ENCODE data around the gene ATM. TPM values are rescaled to one million over a fixed set of nuclear protein-coding genes. Genes with fewer than 3 reads are reported as not detected.
"Not testable (repeated sequence)": the region's sequence is repeated elsewhere in the genome, so short reads cannot be mapped to it uniquely, and the experiment has no call there.

The ATM gene
- total and polyA plus RNA-seq, 2 donors from 2014 or later: 11.7 to 83.3 TPM

DNA sequence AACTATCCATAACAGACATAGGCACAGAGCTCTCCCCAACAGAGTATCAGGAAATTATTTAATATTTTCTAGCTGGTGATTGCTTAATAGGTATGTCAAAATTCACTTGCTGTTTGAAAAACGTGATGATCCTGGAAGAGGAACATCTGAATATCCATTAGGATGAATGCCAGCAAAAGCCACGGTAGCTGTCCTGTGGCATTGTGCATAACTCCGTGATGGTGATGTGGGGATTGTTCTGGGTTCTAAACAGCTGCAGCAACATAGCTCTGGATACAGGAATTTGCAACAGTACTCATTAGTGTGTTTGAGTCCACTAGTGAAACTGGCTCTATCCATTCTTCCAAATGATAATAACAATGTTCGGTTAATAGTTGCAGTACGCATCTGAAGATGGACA is 165.7 kb downstream of the ATM start:
- FAIRE-seq (no peak), DNase-seq (no peak)
- intact Hi-C loops (cut with DNase I): no loop called here
- Histone ChIP-seq H3K27ac (ENCODE audit: low read depth in 2 of 2, low read length in 2 of 2) (no peak overlapping the region), H3K9ac (ENCODE audit: low read length in 3 of 3) (no peak overlapping the region), H3K27me3 (ENCODE audit: control insufficient read depth, insufficient read depth, low read length) (no peaks in the 10 kb centered on the region), H3K9me3 (ENCODE audit: control insufficient read depth in 2 of 3, insufficient read depth in 1 of 3, low read length in 3 of 3) (no peaks in the 10 kb centered on the region), H3K4me1 (ENCODE audit: control insufficient read depth in 2 of 3, insufficient read depth in 2 of 3, low read depth in 1 of 3, low read length in 3 of 3) (no peaks in the 10 kb centered on the region), H3K36me3 (ENCODE audit: control insufficient read depth in 2 of 3, insufficient read depth in 3 of 3, low read length in 3 of 3) (no peaks in the 10 kb centered on the region), H3K4me3 (ENCODE audit: low read length in 3 of 3) (no peak overlapping the region)
- TF ChIP-seq, protein P1, sequence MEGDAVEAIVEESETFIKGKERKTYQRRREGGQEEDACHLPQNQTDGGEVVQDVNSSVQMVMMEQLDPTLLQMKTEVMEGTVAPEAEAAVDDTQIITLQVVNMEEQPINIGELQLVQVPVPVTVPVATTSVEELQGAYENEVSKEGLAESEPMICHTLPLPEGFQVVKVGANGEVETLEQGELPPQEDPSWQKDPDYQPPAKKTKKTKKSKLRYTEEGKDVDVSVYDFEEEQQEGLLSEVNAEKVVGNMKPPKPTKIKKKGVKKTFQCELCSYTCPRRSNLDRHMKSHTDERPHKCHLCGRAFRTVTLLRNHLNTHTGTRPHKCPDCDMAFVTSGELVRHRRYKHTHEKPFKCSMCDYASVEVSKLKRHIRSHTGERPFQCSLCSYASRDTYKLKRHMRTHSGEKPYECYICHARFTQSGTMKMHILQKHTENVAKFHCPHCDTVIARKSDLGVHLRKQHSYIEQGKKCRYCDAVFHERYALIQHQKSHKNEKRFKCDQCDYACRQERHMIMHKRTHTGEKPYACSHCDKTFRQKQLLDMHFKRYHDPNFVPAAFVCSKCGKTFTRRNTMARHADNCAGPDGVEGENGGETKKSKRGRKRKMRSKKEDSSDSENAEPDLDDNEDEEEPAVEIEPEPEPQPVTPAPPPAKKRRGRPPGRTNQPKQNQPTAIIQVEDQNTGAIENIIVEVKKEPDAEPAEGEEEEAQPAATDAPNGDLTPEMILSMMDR (IDR thresholded peaks at IDR 0.05; ENCODE audit: borderline replicate concordance, extremely low read depth, insufficient read depth): no peak

DNA sequence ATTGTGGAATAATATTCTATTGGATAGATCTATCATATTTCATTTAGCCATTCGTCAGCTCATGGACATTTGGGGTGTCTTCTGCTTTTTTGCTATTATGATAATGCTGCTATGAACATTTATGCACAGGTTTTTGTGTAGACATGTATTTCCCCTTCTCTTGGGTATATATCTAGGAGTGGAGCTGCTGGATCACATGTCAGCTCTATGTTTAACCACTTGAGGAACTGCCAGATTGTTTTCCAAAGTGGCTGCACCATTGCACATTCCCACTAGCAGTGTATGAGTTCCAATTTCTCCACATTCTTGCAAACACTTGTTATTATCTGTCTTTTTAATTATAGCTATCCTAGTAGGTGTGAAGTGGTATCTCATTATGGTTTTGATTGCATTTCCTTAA is 169.5 kb downstream of the ATM start:
- Histone ChIP-seq H3K36me3 (ENCODE audit: control insufficient read depth in 2 of 3, insufficient read depth in 3 of 3, low read length in 3 of 3) (no peaks in the 10 kb centered on the region), H3K27ac (ENCODE audit: low read depth in 2 of 2, low read length in 2 of 2) (no peak overlapping the region), H3K4me1 (ENCODE audit: control insufficient read depth in 2 of 3, insufficient read depth in 2 of 3, low read depth in 1 of 3, low read length in 3 of 3) (no peaks in the 10 kb centered on the region), H3K9me3 (ENCODE audit: control insufficient read depth in 2 of 3, insufficient read depth in 1 of 3, low read length in 3 of 3) (no peaks in the 10 kb centered on the region), H3K9ac (ENCODE audit: low read length in 3 of 3) (no peak overlapping the region), H3K27me3 (ENCODE audit: control insufficient read depth, insufficient read depth, low read length) (no peaks in the 10 kb centered on the region), H3K4me3 (ENCODE audit: low read length in 3 of 3) (no peak overlapping the region)
- TF ChIP-seq, protein P1 (IDR thresholded peaks at IDR 0.05; ENCODE audit: borderline replicate concordance, extremely low read depth, insufficient read depth): no peak
- intact Hi-C loops (cut with DNase I): no loop called here
- FAIRE-seq (no peak), DNase-seq (no peak)

DNA sequence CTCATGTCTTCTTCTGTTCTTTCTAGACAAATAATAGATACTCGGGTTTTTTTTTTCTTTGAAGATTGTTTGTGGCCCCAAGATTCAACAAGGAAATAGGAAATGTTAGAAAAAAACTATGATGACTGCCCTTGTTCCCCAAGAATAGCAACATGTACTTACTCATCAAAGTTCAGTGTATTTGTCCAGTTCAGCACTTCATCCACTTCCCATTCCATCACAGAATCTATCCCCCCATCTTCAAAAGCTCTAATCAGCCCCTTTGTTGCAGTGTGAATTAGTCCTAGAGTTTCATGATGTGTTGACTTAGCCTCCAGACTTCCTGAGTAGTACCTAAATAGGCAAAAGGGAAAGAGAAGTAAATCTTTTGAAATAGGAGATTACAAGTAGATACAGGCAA is 170.2 kb downstream of the ATM start:
- intact Hi-C loops (cut with DNase I): no loop called here
- Histone ChIP-seq H3K27me3 (ENCODE audit: control insufficient read depth, insufficient read depth, low read length) (no peaks in the 10 kb centered on the region), H3K36me3 (ENCODE audit: control insufficient read depth in 2 of 3, insufficient read depth in 3 of 3, low read length in 3 of 3) (no peaks in the 10 kb centered on the region), H3K4me3 (ENCODE audit: low read length in 3 of 3) (no peak overlapping the region), H3K9ac (ENCODE audit: low read length in 3 of 3) (no peak overlapping the region), H3K27ac (ENCODE audit: low read depth in 2 of 2, low read length in 2 of 2) (no peak overlapping the region), H3K9me3 (ENCODE audit: control insufficient read depth in 2 of 3, insufficient read depth in 1 of 3, low read length in 3 of 3) (no peaks in the 10 kb centered on the region), H3K4me1 (ENCODE audit: control insufficient read depth in 2 of 3, insufficient read depth in 2 of 3, low read depth in 1 of 3, low read length in 3 of 3) (no peaks in the 10 kb centered on the region)
- DNase-seq: no peak
- FAIRE-seq: no peak
- TF ChIP-seq, protein P1 (IDR thresholded peaks at IDR 0.05; ENCODE audit: borderline replicate concordance, extremely low read depth, insufficient read depth): no peak

DNA sequence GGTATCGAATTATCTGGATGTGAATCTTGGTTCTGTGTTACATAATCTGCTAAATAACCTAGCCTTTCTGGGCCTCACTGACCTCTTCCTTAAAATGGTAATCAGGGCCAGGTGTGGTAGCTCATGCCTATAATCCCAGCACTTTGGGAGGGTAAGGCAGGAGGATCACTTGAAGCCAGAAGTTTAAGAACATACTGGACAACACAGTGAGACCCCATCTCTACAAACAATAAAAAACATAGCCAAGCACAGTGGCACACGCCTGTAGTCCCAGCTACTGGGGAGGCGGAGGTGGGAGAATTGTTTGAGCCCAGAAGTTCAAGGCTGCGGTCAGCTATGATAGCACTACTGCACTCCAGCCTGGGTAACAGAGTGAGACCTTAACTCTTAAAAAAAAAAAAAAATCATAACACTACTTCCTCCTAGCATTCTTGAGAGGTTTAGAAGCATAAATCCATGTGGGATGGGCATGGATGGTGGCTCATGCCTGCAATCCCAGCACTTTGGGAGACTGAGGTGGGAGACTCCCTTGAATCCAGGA is 171.9 kb downstream of the ATM start:
- H3K4me3 ChIP-seq (ENCODE audit: low read length in 3 of 3): no peak overlapping the region
- TF ChIP-seq, protein P1 (IDR thresholded peaks at IDR 0.05; ENCODE audit: borderline replicate concordance, extremely low read depth, insufficient read depth): no peak
- FAIRE-seq: no peak
- H3K36me3 ChIP-seq (ENCODE audit: control insufficient read depth in 2 of 3, insufficient read depth in 3 of 3, low read length in 3 of 3): no peaks in the 10 kb centered on the region
- no peak overlapping the region for H3K9ac ChIP-seq (ENCODE audit: low read length in 3 of 3)
- no peaks in the 10 kb centered on the region for H3K9me3 ChIP-seq (ENCODE audit: control insufficient read depth in 2 of 3, insufficient read depth in 1 of 3, low read length in 3 of 3)
- DNase-seq: no peak
- no peaks in the 10 kb centered on the region for H3K4me1 ChIP-seq (ENCODE audit: control insufficient read depth in 2 of 3, insufficient read depth in 2 of 3, low read depth in 1 of 3, low read length in 3 of 3)
- no peaks in the 10 kb centered on the region for H3K27me3 ChIP-seq (ENCODE audit: control insufficient read depth, insufficient read depth, low read length)
- intact Hi-C loops (cut with DNase I): no loop called here
- no peak overlapping the region for H3K27ac ChIP-seq (ENCODE audit: low read depth in 2 of 2, low read length in 2 of 2)

DNA sequence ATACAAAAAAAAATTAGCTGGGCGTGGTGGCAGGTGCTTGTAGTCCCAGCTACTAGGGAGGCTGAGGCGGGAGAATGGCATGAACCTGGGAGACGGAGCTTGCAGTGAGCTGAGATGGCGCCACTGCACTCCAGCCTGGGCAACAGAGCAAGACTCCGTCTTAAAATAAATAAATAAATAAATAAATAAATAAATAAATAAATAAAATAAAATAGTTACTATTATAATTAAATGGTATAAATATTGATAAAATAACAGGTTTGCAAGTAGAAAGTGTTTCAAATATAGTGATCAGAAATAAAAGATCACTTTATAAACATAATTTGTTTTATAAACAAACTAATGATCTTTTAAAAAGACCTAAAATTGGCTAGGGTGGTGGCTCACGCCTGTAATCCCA is 173.8 kb downstream of the ATM start:
- H3K27me3 ChIP-seq (ENCODE audit: control insufficient read depth, insufficient read depth, low read length); FAIRE-seq; H3K9me3 ChIP-seq (ENCODE audit: control insufficient read depth in 2 of 3, insufficient read depth in 1 of 3, low read length in 3 of 3); H3K4me1 ChIP-seq (ENCODE audit: control insufficient read depth in 2 of 3, insufficient read depth in 2 of 3, low read depth in 1 of 3, low read length in 3 of 3); H3K4me3 ChIP-seq (ENCODE audit: low read length in 3 of 3); DNase-seq; intact Hi-C loops (cut with DNase I); H3K27ac ChIP-seq (ENCODE audit: low read depth in 2 of 2, low read length in 2 of 2); H3K9ac ChIP-seq (ENCODE audit: low read length in 3 of 3); H3K36me3 ChIP-seq (ENCODE audit: control insufficient read depth in 2 of 3, insufficient read depth in 3 of 3, low read length in 3 of 3): not testable (repeated sequence)

Data from kidney (tissue), 14 donors.